ENCODE measurements around the gene EEFSEC.

GRCh38 chr3:128382221-128382807, 229.0 kb downstream of the EEFSEC start:
- TF ChIP-seq CTCF (IDR thresholded peaks at IDR 0.05) (no peak), POLR2AphosphoS5 (IDR thresholded peaks at IDR 0.05) (no peak), POLR2A (IDR thresholded peaks at IDR 0.05) (no peak)

All from breast epithelium (tissue), 3 donors.